Thyroid gland (tissue), 4 donors: ENCODE results near the gene PTRH1.

ENCODE experiments used
- POLR2A ChIP-seq, 2 donors: fragments of 450-650 bp; IDR thresholded peaks; one replicate each; pipeline ENCODE4 v1.6.1; 2017; ENCODE audit warnings: antibody characterized with exemption in 2 of 2, mild to moderate bottlenecking in 2 of 2, moderate library complexity in 1 of 2
- TF ChIP-seq, protein P1 (sequence below), 6 experiments: fragments of 200-600 bp in 3 of 6; fragments of 450-650 bp in 3 of 6; sonication (generic) in 3 of 6; IDR thresholded peaks; one replicate each; pipeline ENCODE4 v1.5.1; 2016 to 2019; ENCODE audit warnings: antibody characterized with exemption in 6 of 6, mild to moderate bottlenecking in 2 of 6, inconsistent platforms in 1 of 6, moderate library complexity in 1 of 6

DNA sequence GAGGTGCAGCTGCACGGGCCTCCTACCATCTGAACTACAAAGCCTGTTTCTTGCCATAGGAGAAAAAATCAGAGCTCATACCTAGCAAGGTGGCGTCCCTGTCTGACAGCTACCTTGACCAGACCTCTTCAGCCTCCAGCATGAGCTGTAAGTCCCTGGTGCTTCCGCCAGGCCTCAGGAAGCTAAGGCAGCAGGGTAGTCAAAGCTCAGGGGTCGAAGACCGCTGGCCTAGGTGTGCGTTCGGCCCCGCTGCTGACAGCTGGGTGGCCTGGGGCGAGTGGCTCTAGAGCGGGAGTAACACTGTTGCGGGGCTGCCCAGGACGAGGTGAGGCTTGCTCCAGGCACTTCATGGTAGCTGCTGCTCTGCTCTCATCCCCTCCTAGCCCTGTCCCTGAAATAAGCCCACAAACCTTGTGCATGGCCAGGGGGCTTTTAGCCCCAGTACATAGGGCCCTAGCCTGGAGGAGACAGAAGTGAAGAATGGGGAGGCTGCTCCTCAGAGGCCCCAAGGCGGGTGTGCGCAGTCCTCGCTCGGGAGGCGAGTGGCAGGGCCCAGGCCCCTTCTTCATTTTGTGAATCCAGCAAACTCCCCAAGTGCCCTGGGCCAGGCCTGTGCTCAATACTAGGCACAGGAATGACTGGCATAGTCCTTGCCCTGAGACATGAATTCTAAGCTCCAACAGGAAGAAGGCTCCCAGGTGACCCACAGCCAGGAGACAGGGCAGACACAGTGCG is 14.2 kb upstream of the PTRH1 start:
- no peak for TF ChIP-seq POLR2A (IDR thresholded peaks at IDR 0.05)
- TF ChIP-seq, protein P1, sequence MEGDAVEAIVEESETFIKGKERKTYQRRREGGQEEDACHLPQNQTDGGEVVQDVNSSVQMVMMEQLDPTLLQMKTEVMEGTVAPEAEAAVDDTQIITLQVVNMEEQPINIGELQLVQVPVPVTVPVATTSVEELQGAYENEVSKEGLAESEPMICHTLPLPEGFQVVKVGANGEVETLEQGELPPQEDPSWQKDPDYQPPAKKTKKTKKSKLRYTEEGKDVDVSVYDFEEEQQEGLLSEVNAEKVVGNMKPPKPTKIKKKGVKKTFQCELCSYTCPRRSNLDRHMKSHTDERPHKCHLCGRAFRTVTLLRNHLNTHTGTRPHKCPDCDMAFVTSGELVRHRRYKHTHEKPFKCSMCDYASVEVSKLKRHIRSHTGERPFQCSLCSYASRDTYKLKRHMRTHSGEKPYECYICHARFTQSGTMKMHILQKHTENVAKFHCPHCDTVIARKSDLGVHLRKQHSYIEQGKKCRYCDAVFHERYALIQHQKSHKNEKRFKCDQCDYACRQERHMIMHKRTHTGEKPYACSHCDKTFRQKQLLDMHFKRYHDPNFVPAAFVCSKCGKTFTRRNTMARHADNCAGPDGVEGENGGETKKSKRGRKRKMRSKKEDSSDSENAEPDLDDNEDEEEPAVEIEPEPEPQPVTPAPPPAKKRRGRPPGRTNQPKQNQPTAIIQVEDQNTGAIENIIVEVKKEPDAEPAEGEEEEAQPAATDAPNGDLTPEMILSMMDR (IDR thresholded peaks at IDR 0.05) = no peak
